ENCODE results near the gene ZFAND4.
"Not testable (repeated sequence)": the region's sequence is repeated elsewhere in the genome, so short reads cannot be mapped to it uniquely, and the experiment has no call there.

The ZFAND4 gene

GRCh38 chr10:45580371-45581215 lies 92.0 kb downstream of the ZFAND4 start:
- Histone ChIP-seq H4K20me1 (ENCODE audit: insufficient read depth, low read length, poor library complexity, severe bottlenecking) (no peaks in the 10 kb centered on the region), H3K36me3 (ENCODE audit: insufficient read depth, low read length) (no peaks in the 10 kb centered on the region), H3K9me3 (ENCODE audit: insufficient read depth, low read depth, low read length) (no peaks in the 10 kb centered on the region), H3K79me2 (ENCODE audit: insufficient read depth, low read length) (peaks cover 16% of the 10 kb centered on the region), H3F3A (ENCODE audit: low read depth) (no peaks in the 10 kb centered on the region), H3K4me1 (ENCODE audit: insufficient read depth, low read length, poor library complexity, severe bottlenecking) (peaks cover 17% of the 10 kb centered on the region), H3K9me2 (replicated peaks; ENCODE audit: low read depth, low read length) (no peaks in the 10 kb centered on the region), H3K4me3 (ENCODE audit: low read length, poor library complexity, severe bottlenecking) (peak overlapping the region; percentile 75), H3K9ac (ENCODE audit: low read depth, low read length, poor library complexity, severe bottlenecking) (peak overlapping the region; percentile 71), H2AFZ (ENCODE audit: low read length) (peak overlapping the region; percentile 80), H3K4me2 (ENCODE audit: low read depth, low read length, poor library complexity, severe bottlenecking) (no peak overlapping the region), H3K27me3 (ENCODE audit: insufficient read depth, low read length, poor library complexity, severe bottlenecking) (no peaks in the 10 kb centered on the region)
- no peak for TF ChIP-seq EZH2phosphoT487 (IDR thresholded peaks at IDR 0.05; ENCODE audit: borderline replicate concordance)

DNA sequence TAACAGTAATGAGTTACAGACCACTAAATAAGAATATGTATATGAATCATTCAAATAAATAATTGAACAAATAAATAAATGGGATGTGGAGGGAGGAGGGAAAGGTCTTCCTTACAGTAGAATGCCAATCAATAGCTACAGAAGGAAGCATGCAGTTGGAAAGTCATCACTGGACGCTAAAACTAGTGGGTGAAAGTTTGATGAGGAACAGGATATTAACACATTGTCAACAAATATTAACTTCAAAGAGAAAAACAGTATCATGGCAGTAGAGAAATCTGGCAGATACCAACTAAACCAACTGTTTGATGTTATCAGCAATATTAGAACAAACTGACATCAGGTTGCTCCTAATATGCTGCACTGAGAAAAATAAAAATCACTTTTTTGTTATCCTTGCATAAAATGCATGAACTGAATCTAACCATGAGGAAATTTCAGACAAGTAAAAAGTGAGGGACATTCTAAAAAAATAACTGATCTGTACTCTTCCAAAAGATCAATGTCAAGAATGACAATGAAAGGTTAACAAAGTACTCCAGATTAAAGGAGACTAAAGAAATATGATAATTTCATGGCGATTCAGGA lies 94.1 kb downstream of the ZFAND4 start:
- no peaks in the 10 kb centered on the region for H3K9me3 ChIP-seq (ENCODE audit: insufficient read depth, low read depth, low read length)
- H3K36me3 ChIP-seq (ENCODE audit: insufficient read depth, low read length), result no peaks in the 10 kb centered on the region
- no peak overlapping the region for H2AFZ ChIP-seq (ENCODE audit: low read length)
- H3K4me3 ChIP-seq (ENCODE audit: low read length, poor library complexity, severe bottlenecking), result no peak overlapping the region
- TF ChIP-seq CTCF (conservative IDR thresholded peaks at IDR 0.05; ENCODE audit: low read length), result no peak
- no peak for TF ChIP-seq EZH2phosphoT487 (IDR thresholded peaks at IDR 0.05; ENCODE audit: borderline replicate concordance)
- H3K79me2 ChIP-seq (ENCODE audit: insufficient read depth, low read length), result peaks cover 16% of the 10 kb centered on the region
- no peak overlapping the region for H3K4me2 ChIP-seq (ENCODE audit: low read depth, low read length, poor library complexity, severe bottlenecking)
- no peaks in the 10 kb centered on the region for H4K20me1 ChIP-seq (ENCODE audit: insufficient read depth, low read length, poor library complexity, severe bottlenecking)
- no peaks in the 10 kb centered on the region for H3F3A ChIP-seq (ENCODE audit: low read depth)
- H3K27me3 ChIP-seq (ENCODE audit: insufficient read depth, low read length, poor library complexity, severe bottlenecking), result no peaks in the 10 kb centered on the region
- H3K9ac ChIP-seq (ENCODE audit: low read depth, low read length, poor library complexity, severe bottlenecking), result peak overlapping the region; percentile 22
- H3K4me1 ChIP-seq (ENCODE audit: insufficient read depth, low read length, poor library complexity, severe bottlenecking), result peaks cover 17% of the 10 kb centered on the region
- H3K9me2 ChIP-seq (replicated peaks; ENCODE audit: low read depth, low read length), result no peaks in the 10 kb centered on the region

DNA sequence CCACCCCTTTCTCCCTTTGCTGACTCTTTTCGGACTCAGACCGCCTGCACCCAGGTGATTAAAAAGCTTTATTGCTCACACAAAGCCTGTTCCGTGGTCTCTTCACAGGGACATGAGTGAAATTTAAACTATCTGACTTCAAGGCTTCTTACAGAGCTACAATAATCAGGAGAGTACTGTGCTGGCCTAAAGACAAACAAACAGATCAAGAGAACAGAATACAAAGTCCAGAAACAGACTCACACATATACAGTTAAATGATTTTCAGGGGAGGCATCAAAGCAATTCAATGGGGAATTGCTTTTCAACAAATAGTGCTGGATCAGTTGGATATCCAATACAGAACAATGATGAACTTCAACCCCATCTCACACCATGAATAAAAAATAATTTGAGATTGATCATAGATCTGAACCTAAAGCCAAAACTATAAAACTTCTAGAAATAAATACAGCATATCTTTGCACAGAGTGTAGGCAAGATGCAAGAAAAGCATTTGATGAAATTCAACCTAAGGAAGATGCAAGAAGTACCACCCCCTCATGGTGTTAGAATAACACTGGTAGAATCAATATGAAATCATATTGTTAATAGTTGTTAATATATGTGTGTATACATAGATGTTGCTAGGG lies 96.5 kb downstream of the ZFAND4 start:
- Histone ChIP-seq H2AFZ (ENCODE audit: low read length) (no peak overlapping the region), H4K20me1 (ENCODE audit: insufficient read depth, low read length, poor library complexity, severe bottlenecking) (no peaks in the 10 kb centered on the region)
- TF ChIP-seq CTCF (conservative IDR thresholded peaks at IDR 0.05; ENCODE audit: low read length) (no peak), EZH2phosphoT487 (IDR thresholded peaks at IDR 0.05; ENCODE audit: borderline replicate concordance) (no peak)

GRCh38 chr10:45575032-45575761 lies 97.4 kb downstream of the ZFAND4 start:
- H2AFZ ChIP-seq (ENCODE audit: low read length); H3K27me3 ChIP-seq (ENCODE audit: insufficient read depth, low read length, poor library complexity, severe bottlenecking); H3K36me3 ChIP-seq (ENCODE audit: insufficient read depth, low read length); H3K9ac ChIP-seq (ENCODE audit: low read depth, low read length, poor library complexity, severe bottlenecking); H3F3A ChIP-seq (ENCODE audit: low read depth); H3K4me2 ChIP-seq (ENCODE audit: low read depth, low read length, poor library complexity, severe bottlenecking); H4K20me1 ChIP-seq (ENCODE audit: insufficient read depth, low read length, poor library complexity, severe bottlenecking); H3K4me1 ChIP-seq (ENCODE audit: insufficient read depth, low read length, poor library complexity, severe bottlenecking); H3K4me3 ChIP-seq (ENCODE audit: low read length, poor library complexity, severe bottlenecking); H3K9me2 ChIP-seq (replicated peaks; ENCODE audit: low read depth, low read length); H3K9me3 ChIP-seq (ENCODE audit: insufficient read depth, low read depth, low read length): not testable (repeated sequence)
- peaks cover 16% of the 10 kb centered on the region for H3K79me2 ChIP-seq (ENCODE audit: insufficient read depth, low read length)

More for the DNA sequence above, 96.5 kb downstream of the ZFAND4 start:
- H3K36me3 ChIP-seq (ENCODE audit: insufficient read depth, low read length), result no peaks in the 10 kb centered on the region
- no peak overlapping the region for H3K9ac ChIP-seq (ENCODE audit: low read depth, low read length, poor library complexity, severe bottlenecking)
- H3K27me3 ChIP-seq (ENCODE audit: insufficient read depth, low read length, poor library complexity, severe bottlenecking), result no peaks in the 10 kb centered on the region
- peaks cover 12% of the 10 kb centered on the region for H3K4me1 ChIP-seq (ENCODE audit: insufficient read depth, low read length, poor library complexity, severe bottlenecking)
- H3K4me3 ChIP-seq (ENCODE audit: low read length, poor library complexity, severe bottlenecking), result no peak overlapping the region
- H3K9me3 ChIP-seq (ENCODE audit: insufficient read depth, low read depth, low read length), result no peaks in the 10 kb centered on the region
- no peaks in the 10 kb centered on the region for H3K9me2 ChIP-seq (replicated peaks; ENCODE audit: low read depth, low read length)
- peaks cover 16% of the 10 kb centered on the region for H3K79me2 ChIP-seq (ENCODE audit: insufficient read depth, low read length)
- H3F3A ChIP-seq (ENCODE audit: low read depth), result no peaks in the 10 kb centered on the region
- no peak overlapping the region for H3K4me2 ChIP-seq (ENCODE audit: low read depth, low read length, poor library complexity, severe bottlenecking)

Data from Loucy (cell line).